Measurements from ENCODE around the gene NPB. TPM values are rescaled to one million over a fixed set of nuclear protein-coding genes. Genes with fewer than 3 reads are reported as not detected.

Gene NPB
- polyA plus RNA-seq: under 1 TPM; 0.33 to 0.49 TPM

- H3K36me3 ChIP-seq (ENCODE audit: control insufficient read depth in 2 of 2, insufficient read depth in 2 of 2, low read length in 1 of 2): peaks cover under 1 to 48% of the 10 kb centered on the region in 2 donors
- H3K4me3 ChIP-seq (ENCODE audit: low read depth in 1 of 2, low read length in 2 of 2): peak within 1 kb of the TSS; percentile 29 to 36
- no peaks in the 10 kb centered on the region for H3K27me3 ChIP-seq (ENCODE audit: control insufficient read depth in 1 of 2, insufficient read depth in 2 of 2, low read length in 2 of 2)
- 1% methylated on average over 33 to 79 of the region's 79 CpGs for WGBS, 2 donors
- H3K4me1 ChIP-seq (ENCODE audit: control insufficient read depth in 2 of 2, insufficient read depth in 2 of 2, low read length in 1 of 2): peaks cover 5 to 20% of the 10 kb centered on the region in 2 donors
- no peak within 1 kb of the TSS for H3K27ac ChIP-seq (ENCODE audit: low read depth in 2 of 2, low read length in 1 of 2)
- H3K9me3 ChIP-seq (ENCODE audit: control insufficient read depth in 2 of 2, insufficient read depth in 1 of 2, low read depth in 1 of 2, low read length in 1 of 2): no peaks in the 10 kb centered on the region
These were observed at the start of gene NPB for GRCh38 chr17:81902023-81902652. Gene NPB, plus strand, starts transcription at chr17:81902238. Its CDS starts 40 bp downstream, at chr17:81902278.

GRCh38 chr17:81854974-81855774 lies 46.9 kb upstream of the NPB start:
- H3K4me1 ChIP-seq (ENCODE audit: control insufficient read depth in 2 of 2, insufficient read depth in 2 of 2, low read length in 1 of 2): peaks cover 3 to 16% of the 10 kb centered on the region in 2 donors
- H3K36me3 ChIP-seq (ENCODE audit: control insufficient read depth in 2 of 2, insufficient read depth in 2 of 2, low read length in 1 of 2): peaks cover 9 to 43% of the 10 kb centered on the region in 2 donors
- no peak overlapping the region for H3K4me3 ChIP-seq (ENCODE audit: low read depth in 1 of 2, low read length in 2 of 2)
- H3K27me3 ChIP-seq (ENCODE audit: control insufficient read depth in 1 of 2, insufficient read depth in 2 of 2, low read length in 2 of 2): no peaks in the 10 kb centered on the region
- H3K27ac ChIP-seq (ENCODE audit: low read depth in 2 of 2, low read length in 1 of 2): peak overlapping the region; percentile 69 to 93
- whole genome bisulfite sequencing, 2 donors: 48 to 55% methylated on average over 29 of the region's 29 CpGs
- H3K9me3 ChIP-seq (ENCODE audit: control insufficient read depth in 2 of 2, insufficient read depth in 1 of 2, low read depth in 1 of 2, low read length in 1 of 2): no peaks in the 10 kb centered on the region

GRCh38 chr17:81858170-81858966 lies 43.7 kb upstream of the NPB start:
- Histone ChIP-seq H3K4me1 (ENCODE audit: control insufficient read depth in 2 of 2, insufficient read depth in 2 of 2, low read length in 1 of 2) (peaks cover 3 to 16% of the 10 kb centered on the region in 2 donors), H3K9me3 (ENCODE audit: control insufficient read depth in 2 of 2, insufficient read depth in 1 of 2, low read depth in 1 of 2, low read length in 1 of 2) (no peaks in the 10 kb centered on the region), H3K27me3 (ENCODE audit: control insufficient read depth in 1 of 2, insufficient read depth in 2 of 2, low read length in 2 of 2) (no peaks in the 10 kb centered on the region), H3K4me3 (ENCODE audit: low read depth in 1 of 2, low read length in 2 of 2) (peak overlapping the region; percentile 65 to 95), H3K36me3 (ENCODE audit: control insufficient read depth in 2 of 2, insufficient read depth in 2 of 2, low read length in 1 of 2) (peaks cover 5 to 32% of the 10 kb centered on the region in 2 donors), H3K27ac (ENCODE audit: low read depth in 2 of 2, low read length in 1 of 2) (peak overlapping the region; percentile 2 to 95)
- WGBS, 2 donors: 56 to 69% methylated on average over 30 of the region's 30 CpGs

- H3K27ac ChIP-seq (ENCODE audit: low read depth in 2 of 2, low read length in 1 of 2): peak overlapping the region; percentile 95 to 97
- no peaks in the 10 kb centered on the region for H3K9me3 ChIP-seq (ENCODE audit: control insufficient read depth in 2 of 2, insufficient read depth in 1 of 2, low read depth in 1 of 2, low read length in 1 of 2)
- H3K4me1 ChIP-seq (ENCODE audit: control insufficient read depth in 2 of 2, insufficient read depth in 2 of 2, low read length in 1 of 2): peaks cover 3 to 14% of the 10 kb centered on the region in 2 donors
- no peaks in the 10 kb centered on the region for H3K27me3 ChIP-seq (ENCODE audit: control insufficient read depth in 1 of 2, insufficient read depth in 2 of 2, low read length in 2 of 2)
- H3K36me3 ChIP-seq (ENCODE audit: control insufficient read depth in 2 of 2, insufficient read depth in 2 of 2, low read length in 1 of 2): peaks cover 0 to 25% of the 10 kb centered on the region in 2 donors
- H3K4me3 ChIP-seq (ENCODE audit: low read depth in 1 of 2, low read length in 2 of 2): peak overlapping the region; percentile 65 to 95
- 43 to 50% methylated on average over 23 of the region's 23 CpGs for WGBS, 2 donors
These were observed 42.8 kb upstream of the NPB start for GRCh38 chr17:81858967-81859905.

- Histone ChIP-seq H3K36me3 (ENCODE audit: control insufficient read depth in 2 of 2, insufficient read depth in 2 of 2, low read length in 1 of 2) (peaks cover 0 to 18% of the 10 kb centered on the region in 2 donors), H3K4me1 (ENCODE audit: control insufficient read depth in 2 of 2, insufficient read depth in 2 of 2, low read length in 1 of 2) (peaks cover 3 to 13% of the 10 kb centered on the region in 2 donors), H3K27me3 (ENCODE audit: control insufficient read depth in 1 of 2, insufficient read depth in 2 of 2, low read length in 2 of 2) (no peaks in the 10 kb centered on the region), H3K4me3 (ENCODE audit: low read depth in 1 of 2, low read length in 2 of 2) (peak within 1 kb of the TSS; percentile 80 to 95), H3K27ac (ENCODE audit: low read depth in 2 of 2, low read length in 1 of 2) (peak within 1 kb of the TSS; percentile 98 to 99), H3K9me3 (ENCODE audit: control insufficient read depth in 2 of 2, insufficient read depth in 1 of 2, low read depth in 1 of 2, low read length in 1 of 2) (no peaks in the 10 kb centered on the region)
- WGBS, 2 donors: 0 to 1% methylated on average over 82 to 95 of the region's 95 CpGs
These were observed 41.9 kb upstream of the NPB start, which contains the start of gene P4HB for GRCh38 chr17:81859906-81860755. Gene P4HB, minus strand, starts transcription at chr17:81860535. Its CDS starts 64 bp downstream, at chr17:81860471.

- no peaks in the 10 kb centered on the region for H3K9me3 ChIP-seq (ENCODE audit: control insufficient read depth in 2 of 2, insufficient read depth in 1 of 2, low read depth in 1 of 2, low read length in 1 of 2)
- peaks cover 3 to 20% of the 10 kb centered on the region in 2 donors for H3K4me1 ChIP-seq (ENCODE audit: control insufficient read depth in 2 of 2, insufficient read depth in 2 of 2, low read length in 1 of 2)
- peak overlapping the region; percentile 98 to 99 for H3K27ac ChIP-seq (ENCODE audit: low read depth in 2 of 2, low read length in 1 of 2)
- 0 to 1% methylated on average over 67 to 74 of the region's 74 CpGs for WGBS, 2 donors
- H3K36me3 ChIP-seq (ENCODE audit: control insufficient read depth in 2 of 2, insufficient read depth in 2 of 2, low read length in 1 of 2): peaks cover 0 to 21% of the 10 kb centered on the region in 2 donors
- peak overlapping the region; percentile 80 to 83 for H3K4me3 ChIP-seq (ENCODE audit: low read depth in 1 of 2, low read length in 2 of 2)
- H3K27me3 ChIP-seq (ENCODE audit: control insufficient read depth in 1 of 2, insufficient read depth in 2 of 2, low read length in 2 of 2): no peaks in the 10 kb centered on the region
These were observed 41.1 kb upstream of the NPB start for GRCh38 chr17:81860756-81861568.

- WGBS, 2 donors: 70 to 80% methylated on average over 6 of the region's 6 CpGs
- H3K27me3 ChIP-seq (ENCODE audit: control insufficient read depth in 1 of 2, insufficient read depth in 2 of 2, low read length in 2 of 2): no peaks in the 10 kb centered on the region
- no peak overlapping the region for H3K4me3 ChIP-seq (ENCODE audit: low read depth in 1 of 2, low read length in 2 of 2)
- peaks cover 0 to 25% of the 10 kb centered on the region in 2 donors for H3K36me3 ChIP-seq (ENCODE audit: control insufficient read depth in 2 of 2, insufficient read depth in 2 of 2, low read length in 1 of 2)
- peaks cover 3 to 20% of the 10 kb centered on the region in 2 donors for H3K4me1 ChIP-seq (ENCODE audit: control insufficient read depth in 2 of 2, insufficient read depth in 2 of 2, low read length in 1 of 2)
- no peaks in the 10 kb centered on the region for H3K9me3 ChIP-seq (ENCODE audit: control insufficient read depth in 2 of 2, insufficient read depth in 1 of 2, low read depth in 1 of 2, low read length in 1 of 2)
- peak overlapping the region; percentile 2 to 42 for H3K27ac ChIP-seq (ENCODE audit: low read depth in 2 of 2, low read length in 1 of 2)
These were observed 38.8 kb upstream of the NPB start for GRCh38 chr17:81863123-81863675.

Measured in esophagus (tissue), 2 donors.